ENCODE results near the gene CNN1.

The CNN1 gene

GRCh38 chr19:11504502-11505031 lies 34.1 kb upstream of the CNN1 start:
- H3K4me1 ChIP-seq (ENCODE audit: low read length): peaks cover 17% of the 10 kb centered on the region
- H3K4me3 ChIP-seq (ENCODE audit: low read length): peak overlapping the region; percentile 79
- H3K36me3 ChIP-seq (replicated peaks; ENCODE audit: low read depth, low read length): no peaks in the 10 kb centered on the region
- H3K27ac ChIP-seq (ENCODE audit: low read length): 0 out of 2 replicates have a peak overlapping the region, but pooled peaks have one; percentile 9
- H3K4me2 ChIP-seq (ENCODE audit: low read length): peak overlapping the region; percentile 88
- H3K79me2 ChIP-seq (ENCODE audit: low read length): peaks cover 9% of the 10 kb centered on the region; the same call in 1 of the 2 replicates
- H2AFZ ChIP-seq (ENCODE audit: low read depth, low read length): no peak overlapping the region
- H4K20me1 ChIP-seq (ENCODE audit: insufficient read depth, low read length): no peaks in the 10 kb centered on the region
- TF ChIP-seq CTCF (IDR thresholded peaks at IDR 0.05; ENCODE audit: low read depth, low read length) (no peak), EZH2phosphoT487 (IDR thresholded peaks at IDR 0.05; ENCODE audit: low read depth) (no peak)
- H3K9ac ChIP-seq (ENCODE audit: low read length): peak overlapping the region; percentile 58
- H3K9me3 ChIP-seq (ENCODE audit: insufficient read depth, low read length): no peaks in the 10 kb centered on the region
- no peaks in the 10 kb centered on the region for H3K27me3 ChIP-seq (ENCODE audit: low read depth, low read length)

GRCh38 chr19:11505032-11505503 lies 33.6 kb upstream of the CNN1 start:
- no peaks in the 10 kb centered on the region for H3K27me3 ChIP-seq (ENCODE audit: low read depth, low read length)
- H3K27ac ChIP-seq (ENCODE audit: low read length): peak overlapping the region; percentile 62
- H4K20me1 ChIP-seq (ENCODE audit: insufficient read depth, low read length): no peaks in the 10 kb centered on the region
- H3K4me3 ChIP-seq (ENCODE audit: low read length): peak overlapping the region; percentile 79
- peaks cover 17% of the 10 kb centered on the region for H3K4me1 ChIP-seq (ENCODE audit: low read length)
- peaks cover 9% of the 10 kb centered on the region; the same call in 1 of the 2 replicates for H3K79me2 ChIP-seq (ENCODE audit: low read length)
- H2AFZ ChIP-seq (ENCODE audit: low read depth, low read length): peak overlapping the region; percentile 62; the same call in 1 of the 2 replicates
- no peaks in the 10 kb centered on the region for H3K9me3 ChIP-seq (ENCODE audit: insufficient read depth, low read length)
- peak overlapping the region; percentile 88 for H3K4me2 ChIP-seq (ENCODE audit: low read length)
- H3K9ac ChIP-seq (ENCODE audit: low read length): peak overlapping the region; percentile 79
- TF ChIP-seq CTCF (IDR thresholded peaks at IDR 0.05; ENCODE audit: low read depth, low read length): no peak
- no peaks in the 10 kb centered on the region for H3K36me3 ChIP-seq (replicated peaks; ENCODE audit: low read depth, low read length)

GRCh38 chr19:11505504-11506100 lies 33.0 kb upstream of the CNN1 start, which contains the start of gene ZNF653:
Gene ZNF653, minus strand, starts transcription at chr19:11505839. Its CDS starts 53 bp downstream, at chr19:11505786.
- peak within 1 kb of the TSS; percentile 62 for H2AFZ ChIP-seq (ENCODE audit: low read depth, low read length)

More at GRCh38 chr19:11505504-11506100, 33.0 kb upstream of the CNN1 start, which contains the start of gene ZNF653:
- Histone ChIP-seq H4K20me1 (ENCODE audit: insufficient read depth, low read length) (no peaks in the 10 kb centered on the region), H3K27ac (ENCODE audit: low read length) (peak within 1 kb of the TSS; percentile 62), H3K4me3 (ENCODE audit: low read length) (peak within 1 kb of the TSS; percentile 79), H3K36me3 (replicated peaks; ENCODE audit: low read depth, low read length) (no peaks in the 10 kb centered on the region), H3K27me3 (ENCODE audit: low read depth, low read length) (no peaks in the 10 kb centered on the region), H3K4me2 (ENCODE audit: low read length) (peak within 1 kb of the TSS; percentile 88), H3K79me2 (ENCODE audit: low read length) (peaks cover 9% of the 10 kb centered on the region; the same call in 1 of the 2 replicates), H3K9ac (ENCODE audit: low read length) (peak within 1 kb of the TSS; percentile 79), H3K9me3 (ENCODE audit: insufficient read depth, low read length) (no peaks in the 10 kb centered on the region), H3K4me1 (ENCODE audit: low read length) (peaks cover 17% of the 10 kb centered on the region)
- TF ChIP-seq CTCF (IDR thresholded peaks at IDR 0.05; ENCODE audit: low read depth, low read length): no peak
- no peak for TF ChIP-seq EZH2phosphoT487 (IDR thresholded peaks at IDR 0.05; ENCODE audit: low read depth)

Data from OCI-LY3 (cell line).